Endothelial cell (in vitro differentiated cells): ENCODE measurements around the gene SHFL. TPM values are rescaled to one million over a fixed set of nuclear protein-coding genes. Genes with fewer than 3 reads are reported as not detected.

Source experiments
- DNase-seq: peaks from one replicate; pipeline ENCODE4 v3.0.0; 2021; ENCODE audit warnings: low spot score
- H3K27ac Mint-ChIP-seq: one replicate; pipeline ENCODE4 v1.8.0; 2021; ENCODE audit warnings: mixed read lengths, inconsistent platforms; ENCODE audit not compliant: unreplicated experiment
- H3K27me3 Mint-ChIP-seq: one replicate; pipeline ENCODE4 v1.8.0; 2021; ENCODE audit warnings: mild to moderate bottlenecking, moderate library complexity, mixed read lengths, inconsistent platforms; ENCODE audit not compliant: unreplicated experiment
- H3K36me3 Mint-ChIP-seq: one replicate; pipeline ENCODE4 v1.8.0; 2021; ENCODE audit warnings: mild to moderate bottlenecking, low read depth, mixed read lengths, inconsistent platforms; ENCODE audit not compliant: unreplicated experiment
- H3K4me1 Mint-ChIP-seq: one replicate; pipeline ENCODE4 v1.8.0; 2021; ENCODE audit warnings: mild to moderate bottlenecking, mixed read lengths, inconsistent platforms; ENCODE audit not compliant: unreplicated experiment
- H3K4me3 Mint-ChIP-seq: one replicate; pipeline ENCODE4 v1.8.0; 2021; ENCODE audit warnings: mild to moderate bottlenecking, mixed read lengths, inconsistent platforms; ENCODE audit not compliant: unreplicated experiment
- H3K9me3 Mint-ChIP-seq: one replicate; pipeline ENCODE4 v1.8.0; 2021; ENCODE audit warnings: mixed read lengths, inconsistent platforms; ENCODE audit not compliant: unreplicated experiment
- CTCF ChIP-seq: fragments of 200-600 bp; sonication (generic); IDR thresholded peaks from one replicate; pipeline ENCODE4 v1.5.0; 2021; ENCODE audit warnings: antibody characterized with exemption; ENCODE audit not compliant: unreplicated experiment
- total RNA-seq: library from RNA; stranded (reverse); fragmentation: NEBNext Ultra II Directional; extraction: Animal tissue kit (Norgen Biotek cat#: 25700); gene quantifications from one replicate; pipeline ENCODE4 v1.2.1, GENCODE V29; 2021; ENCODE audit not compliant: unreplicated experiment

Gene SHFL
- total RNA-seq, 1 donor from 2014 or later = 9.2 TPM

DNA sequence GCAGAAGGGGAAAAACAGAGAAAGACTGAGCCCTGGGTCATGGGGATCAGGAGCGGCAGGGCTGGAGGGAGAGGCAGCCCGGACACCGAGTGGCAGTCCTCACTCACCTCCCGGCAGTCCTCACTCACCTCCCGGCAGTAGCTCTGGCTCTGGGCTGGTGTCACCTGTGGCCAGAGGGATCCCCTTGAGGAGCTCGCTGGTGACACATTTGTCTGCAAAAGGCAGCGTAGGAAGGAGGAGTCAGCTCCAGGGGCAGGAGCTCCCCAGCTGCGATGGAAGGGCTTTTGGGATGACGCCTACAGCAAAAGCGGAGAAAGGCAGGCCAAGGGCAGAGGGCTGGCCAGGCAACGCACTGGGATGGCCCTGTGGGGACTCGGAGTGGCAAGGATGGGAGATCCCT is 32.8 kb downstream of the SHFL start:
- Mint-ChIP-seq H3K9me3 (no peaks in the 10 kb centered on the region), H3K4me3 (peak overlapping the region; percentile 98), H3K27ac (peak overlapping the region; percentile 97), H3K27me3 (peaks cover 12% of the 10 kb centered on the region), H3K4me1 (peaks cover 5% of the 10 kb centered on the region), H3K36me3 (peaks cover 14% of the 10 kb centered on the region)
- DNase-seq = no peak
- TF ChIP-seq CTCF = no peak

GRCh38 chr19:10120538-10121189 is 34.5 kb downstream of the SHFL start:
- peaks cover 18% of the 10 kb centered on the region for H3K36me3 Mint-ChIP-seq
- no peak for TF ChIP-seq CTCF
- no peak for DNase-seq
- H3K4me1 Mint-ChIP-seq = peaks cover 5% of the 10 kb centered on the region
- no peak overlapping the region for H3K27ac Mint-ChIP-seq
- H3K9me3 Mint-ChIP-seq = no peaks in the 10 kb centered on the region
- H3K27me3 Mint-ChIP-seq = peaks cover 12% of the 10 kb centered on the region
- H3K4me3 Mint-ChIP-seq = peak overlapping the region; percentile 62

DNA sequence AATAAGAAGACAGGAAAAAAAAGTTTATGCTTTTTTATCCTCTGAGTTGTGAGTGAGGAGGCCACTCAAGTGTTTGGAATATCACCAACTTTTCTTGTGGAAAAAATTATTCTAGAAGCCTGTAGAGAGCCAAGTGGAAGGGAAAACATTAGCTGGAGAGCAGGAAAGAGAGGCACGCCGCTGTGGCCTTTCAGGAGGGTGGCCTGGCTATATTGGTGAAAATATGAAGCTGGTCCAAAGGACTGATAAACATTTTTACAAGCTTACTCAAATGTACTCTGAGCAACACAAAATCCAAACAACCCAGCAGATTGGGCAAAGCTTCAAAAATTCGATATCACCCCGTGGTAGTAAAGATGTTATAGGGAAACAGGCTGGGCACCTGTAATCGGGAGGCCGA is 35.9 kb downstream of the SHFL start:
- Mint-ChIP-seq H3K27ac (no peak overlapping the region), H3K4me1 (peaks cover 5% of the 10 kb centered on the region), H3K27me3 (peaks cover 9% of the 10 kb centered on the region), H3K36me3 (peaks cover 8% of the 10 kb centered on the region), H3K9me3 (no peaks in the 10 kb centered on the region), H3K4me3 (peak overlapping the region; percentile 31)
- TF ChIP-seq CTCF = no peak
- DNase-seq = no peak

DNA sequence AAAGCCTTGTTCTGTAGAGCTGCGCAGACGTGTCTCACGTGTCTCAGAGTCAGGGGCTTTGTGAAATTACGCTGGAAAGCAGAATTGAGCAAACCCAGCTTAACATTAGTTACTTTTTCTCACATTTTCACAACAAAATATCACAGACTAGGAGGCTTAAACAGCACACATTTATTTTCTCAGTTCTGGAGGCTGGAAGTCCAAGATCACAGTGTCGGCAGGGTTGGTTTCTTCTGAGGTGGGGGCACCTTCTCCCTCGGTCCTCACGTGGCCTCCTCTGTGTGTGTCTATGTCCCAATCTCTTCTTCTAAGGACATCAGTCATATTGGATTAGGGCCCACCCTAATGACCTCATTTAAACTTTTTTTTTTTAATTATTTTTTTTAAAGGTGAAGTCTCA is 38.3 kb downstream of the SHFL start:
- DNase-seq = no peak
- Mint-ChIP-seq H3K4me3 (peak overlapping the region; percentile 44), H3K4me1 (no peaks in the 10 kb centered on the region), H3K36me3 (peaks cover 4% of the 10 kb centered on the region), H3K27me3 (peaks cover 3% of the 10 kb centered on the region), H3K9me3 (no peaks in the 10 kb centered on the region), H3K27ac (peak overlapping the region; percentile 76)
- TF ChIP-seq CTCF = no peak

- no peak for DNase-seq
- no peak overlapping the region for H3K4me3 Mint-ChIP-seq
Measured at GRCh38 chr19:10126213-10126639, 40.1 kb downstream of the SHFL start.

More at GRCh38 chr19:10126213-10126639, 40.1 kb downstream of the SHFL start:
- TF ChIP-seq CTCF = no peak
- Mint-ChIP-seq H3K4me1 (no peaks in the 10 kb centered on the region), H3K27me3 (peaks cover 3% of the 10 kb centered on the region), H3K27ac (no peak overlapping the region), H3K36me3 (peaks cover 4% of the 10 kb centered on the region), H3K9me3 (no peaks in the 10 kb centered on the region)
